ENCODE results near the gene CEP164.

- TF ChIP-seq CTCF (IDR thresholded peaks at IDR 0.05; ENCODE audit: low read depth, low read length) (no peak), POLR2A (IDR thresholded peaks at IDR 0.05; ENCODE audit: extremely low read depth, insufficient read length) (no peak)
These were observed 43.6 kb upstream of the CEP164 start for GRCh38 chr11:117284053-117284452.
